Measurements from ENCODE around the gene PTPRK. TPM values are rescaled to one million over a fixed set of nuclear protein-coding genes. Genes with fewer than 3 reads are reported as not detected.

Gene PTPRK
- total RNA-seq, 1 experiment from 2014 or later, result 34.2 TPM

DNA sequence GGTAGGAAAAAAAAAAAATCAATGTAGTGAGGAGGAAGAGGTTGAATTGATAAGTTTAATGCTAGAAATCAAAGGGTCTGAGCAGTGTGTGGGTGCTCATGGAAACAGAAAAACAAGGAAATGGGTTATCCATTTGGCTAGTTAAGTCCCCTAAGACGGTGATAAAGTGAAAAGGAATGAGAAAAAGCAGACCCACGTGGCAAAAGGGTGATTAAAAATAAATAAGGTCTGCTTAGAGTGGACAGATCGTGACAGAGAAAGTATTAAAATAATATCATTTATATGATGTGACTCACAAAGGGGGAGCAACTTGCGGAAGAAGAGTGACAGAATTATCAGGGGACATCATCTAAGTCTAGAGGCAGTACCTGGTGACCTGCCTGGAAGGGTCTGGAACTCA, 367.8 kb downstream of the PTPRK start:
- no peak overlapping the region for H3K9ac ChIP-seq (ENCODE audit: low read length)
- TF ChIP-seq, protein P1, sequence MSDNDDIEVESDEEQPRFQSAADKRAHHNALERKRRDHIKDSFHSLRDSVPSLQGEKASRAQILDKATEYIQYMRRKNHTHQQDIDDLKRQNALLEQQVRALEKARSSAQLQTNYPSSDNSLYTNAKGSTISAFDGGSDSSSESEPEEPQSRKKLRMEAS (IDR thresholded peaks at IDR 0.05), result no peak
- no peak for TF ChIP-seq YY1 (IDR thresholded peaks at IDR 0.05; ENCODE audit: extremely low read depth, insufficient replicate concordance, low read depth, low read length)
- no peaks in the 10 kb centered on the region for H4K20me1 ChIP-seq (ENCODE audit: insufficient read depth)
- intact Hi-C loops (cut with micrococcal nuclease), result no loop called here
- H3K4me3 ChIP-seq (replicated peaks in 1 of 2; ENCODE audit: low read depth in 1 of 2, low read length in 2 of 2), result no peak overlapping the region
- no peaks in the 10 kb centered on the region for H3K9me2 ChIP-seq (ENCODE audit: insufficient read depth)
- BruUV-seq (replicated peaks), result no TSS peak
- H3K9me3 ChIP-seq (ENCODE audit: control insufficient read depth in 1 of 2, insufficient read depth in 1 of 2, low read depth in 1 of 2, low read length in 2 of 2), result no peaks in the 10 kb centered on the region
- H3K27ac ChIP-seq (ENCODE audit: low read depth, low read length), result no peak overlapping the region
- CTCF ChIA-PET, result no interaction called here
- H3K36me3 ChIP-seq (ENCODE audit: control insufficient read depth in 1 of 2, insufficient read depth in 2 of 2, low read length in 2 of 2), result no peaks in the 10 kb centered on the region
- RAD21 ChIA-PET (ENCODE audit: low non-redundant PET in 1 of 2, low total read pairs in 2 of 2, uncharacterized antibody in 2 of 2, unreplicated experiment in 2 of 2), result no interaction called here
- H3K27me3 ChIP-seq (ENCODE audit: insufficient read depth, low read length), result no peaks in the 10 kb centered on the region
- DNase-seq (ENCODE audit: low read depth, low spot score) (no peak), ATAC-seq (no peak)
- no peaks in the 10 kb centered on the region for H3K4me1 ChIP-seq (ENCODE audit: control insufficient read depth in 1 of 2, insufficient read depth in 2 of 2, low read length in 2 of 2)
- no peak overlapping the region for H3K4me2 ChIP-seq (ENCODE audit: low read length)
- no peak overlapping the region for H2AFZ ChIP-seq (ENCODE audit: low read depth, low read length, poor library complexity, severe bottlenecking)
- POLR2A ChIA-PET, result no interaction called here
- no peaks in the 10 kb centered on the region for H3K79me2 ChIP-seq (ENCODE audit: insufficient read depth, low read length)

DNA sequence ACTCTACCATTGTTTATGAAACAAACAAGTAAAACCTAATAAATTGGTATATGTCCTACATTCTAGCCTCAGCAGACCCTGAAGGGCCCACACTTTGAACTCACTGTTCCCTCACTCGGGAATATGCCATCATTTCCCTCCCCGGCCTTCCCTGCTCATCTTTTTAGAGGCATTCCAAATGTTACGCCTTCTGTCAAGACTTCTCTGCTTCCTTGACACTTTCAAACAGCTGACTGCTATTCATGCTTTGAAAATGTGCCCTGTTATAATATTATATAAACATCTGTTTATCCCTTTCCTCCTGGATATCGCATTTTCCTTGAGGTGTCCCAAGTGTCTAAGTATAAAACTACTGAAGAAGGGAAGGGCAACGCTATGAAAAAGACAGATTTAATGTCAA, 370.0 kb downstream of the PTPRK start:
- no peaks in the 10 kb centered on the region for H3K79me2 ChIP-seq (ENCODE audit: insufficient read depth, low read length)
- no peaks in the 10 kb centered on the region for H3K36me3 ChIP-seq (ENCODE audit: control insufficient read depth in 1 of 2, insufficient read depth in 2 of 2, low read length in 2 of 2)
- no peaks in the 10 kb centered on the region for H3K9me3 ChIP-seq (ENCODE audit: control insufficient read depth in 1 of 2, insufficient read depth in 1 of 2, low read depth in 1 of 2, low read length in 2 of 2)
- no peak overlapping the region for H2AFZ ChIP-seq (ENCODE audit: low read depth, low read length, poor library complexity, severe bottlenecking)
- POLR2A ChIA-PET, result no interaction called here
- H3K27ac ChIP-seq (ENCODE audit: low read depth, low read length), result no peak overlapping the region
- RAD21 ChIA-PET (ENCODE audit: low non-redundant PET in 1 of 2, low total read pairs in 2 of 2, uncharacterized antibody in 2 of 2, unreplicated experiment in 2 of 2), result no interaction called here
- TF ChIP-seq CEBPB (IDR thresholded peaks at IDR 0.05; ENCODE audit: low read depth) (no peak), EGR1 (IDR thresholded peaks at IDR 0.05; ENCODE audit: low read depth) (no peak), SP1 (IDR thresholded peaks at IDR 0.05; ENCODE audit: low read depth) (no peak), RAD21 (IDR thresholded peaks at IDR 0.05; ENCODE audit: low read depth) (no peak), POLR2AphosphoS5 (IDR thresholded peaks at IDR 0.05; ENCODE audit: low read depth, low read length) (no peak), ELF1 (IDR thresholded peaks at IDR 0.05; ENCODE audit: borderline replicate concordance, low read depth) (no peak), SRF (IDR thresholded peaks at IDR 0.05; ENCODE audit: low read depth) (no peak), POLR2A (IDR thresholded peaks at IDR 0.05; ENCODE audit: borderline replicate concordance, extremely low read depth, insufficient read depth, insufficient read length) (no peak), EZH2 (IDR thresholded peaks at IDR 0.05) (no peak)
- TF ChIP-seq, protein P2, sequence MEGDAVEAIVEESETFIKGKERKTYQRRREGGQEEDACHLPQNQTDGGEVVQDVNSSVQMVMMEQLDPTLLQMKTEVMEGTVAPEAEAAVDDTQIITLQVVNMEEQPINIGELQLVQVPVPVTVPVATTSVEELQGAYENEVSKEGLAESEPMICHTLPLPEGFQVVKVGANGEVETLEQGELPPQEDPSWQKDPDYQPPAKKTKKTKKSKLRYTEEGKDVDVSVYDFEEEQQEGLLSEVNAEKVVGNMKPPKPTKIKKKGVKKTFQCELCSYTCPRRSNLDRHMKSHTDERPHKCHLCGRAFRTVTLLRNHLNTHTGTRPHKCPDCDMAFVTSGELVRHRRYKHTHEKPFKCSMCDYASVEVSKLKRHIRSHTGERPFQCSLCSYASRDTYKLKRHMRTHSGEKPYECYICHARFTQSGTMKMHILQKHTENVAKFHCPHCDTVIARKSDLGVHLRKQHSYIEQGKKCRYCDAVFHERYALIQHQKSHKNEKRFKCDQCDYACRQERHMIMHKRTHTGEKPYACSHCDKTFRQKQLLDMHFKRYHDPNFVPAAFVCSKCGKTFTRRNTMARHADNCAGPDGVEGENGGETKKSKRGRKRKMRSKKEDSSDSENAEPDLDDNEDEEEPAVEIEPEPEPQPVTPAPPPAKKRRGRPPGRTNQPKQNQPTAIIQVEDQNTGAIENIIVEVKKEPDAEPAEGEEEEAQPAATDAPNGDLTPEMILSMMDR (IDR thresholded peaks at IDR 0.05 in 2 of 3, conservative IDR thresholded peaks at IDR 0.05 in 1 of 3; ENCODE audit: borderline replicate concordance in 1 of 3, insufficient read depth in 1 of 3, low read depth in 2 of 3, low read length in 2 of 3), result no peak
- no peaks in the 10 kb centered on the region for H4K20me1 ChIP-seq (ENCODE audit: insufficient read depth)
- H3K9me2 ChIP-seq (ENCODE audit: insufficient read depth), result no peaks in the 10 kb centered on the region
- H3K4me3 ChIP-seq (replicated peaks in 1 of 2; ENCODE audit: low read depth in 1 of 2, low read length in 2 of 2), result no peak overlapping the region
- no TSS peak for BruUV-seq (replicated peaks)
- intact Hi-C loops (cut with micrococcal nuclease), result no loop called here
- H3K9ac ChIP-seq (ENCODE audit: low read length), result no peak overlapping the region
- no peaks in the 10 kb centered on the region for H3K27me3 ChIP-seq (ENCODE audit: insufficient read depth, low read length)
- CTCF ChIA-PET, result no interaction called here
- H3K4me2 ChIP-seq (ENCODE audit: low read length), result no peak overlapping the region
- no peak for DNase-seq (ENCODE audit: low read depth, low spot score)
- H3K4me1 ChIP-seq (ENCODE audit: control insufficient read depth in 1 of 2, insufficient read depth in 2 of 2, low read length in 2 of 2), result no peaks in the 10 kb centered on the region
- no peak for ATAC-seq
